Measurements from ENCODE around the gene RDH11.

DNA sequence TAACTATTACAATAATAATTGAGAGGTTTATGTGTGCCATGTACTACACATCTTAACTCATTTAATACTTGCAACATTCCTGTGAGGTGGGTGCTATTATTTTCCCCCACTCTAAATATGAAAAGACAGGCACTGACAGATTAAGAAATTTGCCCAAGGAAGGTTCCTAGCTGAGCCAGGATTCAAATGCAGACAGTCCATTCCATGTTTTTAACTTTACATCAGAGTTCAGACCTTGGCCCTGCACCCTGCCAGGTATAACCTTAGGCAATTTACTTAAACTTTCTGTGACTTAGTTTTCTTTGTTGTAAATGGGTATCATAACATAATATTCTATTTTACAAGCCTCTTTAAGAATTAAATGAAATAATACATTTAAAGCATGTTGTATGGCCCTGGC lies 32.7 kb upstream of the RDH11 start:
- TF ChIP-seq, protein P1, sequence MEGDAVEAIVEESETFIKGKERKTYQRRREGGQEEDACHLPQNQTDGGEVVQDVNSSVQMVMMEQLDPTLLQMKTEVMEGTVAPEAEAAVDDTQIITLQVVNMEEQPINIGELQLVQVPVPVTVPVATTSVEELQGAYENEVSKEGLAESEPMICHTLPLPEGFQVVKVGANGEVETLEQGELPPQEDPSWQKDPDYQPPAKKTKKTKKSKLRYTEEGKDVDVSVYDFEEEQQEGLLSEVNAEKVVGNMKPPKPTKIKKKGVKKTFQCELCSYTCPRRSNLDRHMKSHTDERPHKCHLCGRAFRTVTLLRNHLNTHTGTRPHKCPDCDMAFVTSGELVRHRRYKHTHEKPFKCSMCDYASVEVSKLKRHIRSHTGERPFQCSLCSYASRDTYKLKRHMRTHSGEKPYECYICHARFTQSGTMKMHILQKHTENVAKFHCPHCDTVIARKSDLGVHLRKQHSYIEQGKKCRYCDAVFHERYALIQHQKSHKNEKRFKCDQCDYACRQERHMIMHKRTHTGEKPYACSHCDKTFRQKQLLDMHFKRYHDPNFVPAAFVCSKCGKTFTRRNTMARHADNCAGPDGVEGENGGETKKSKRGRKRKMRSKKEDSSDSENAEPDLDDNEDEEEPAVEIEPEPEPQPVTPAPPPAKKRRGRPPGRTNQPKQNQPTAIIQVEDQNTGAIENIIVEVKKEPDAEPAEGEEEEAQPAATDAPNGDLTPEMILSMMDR (IDR thresholded peaks at IDR 0.05), result no peak
- TF ChIP-seq POLR2AphosphoS5 (IDR thresholded peaks at IDR 0.05; ENCODE audit: low read depth, low read length), result no peak
- TF ChIP-seq, protein P2, sequence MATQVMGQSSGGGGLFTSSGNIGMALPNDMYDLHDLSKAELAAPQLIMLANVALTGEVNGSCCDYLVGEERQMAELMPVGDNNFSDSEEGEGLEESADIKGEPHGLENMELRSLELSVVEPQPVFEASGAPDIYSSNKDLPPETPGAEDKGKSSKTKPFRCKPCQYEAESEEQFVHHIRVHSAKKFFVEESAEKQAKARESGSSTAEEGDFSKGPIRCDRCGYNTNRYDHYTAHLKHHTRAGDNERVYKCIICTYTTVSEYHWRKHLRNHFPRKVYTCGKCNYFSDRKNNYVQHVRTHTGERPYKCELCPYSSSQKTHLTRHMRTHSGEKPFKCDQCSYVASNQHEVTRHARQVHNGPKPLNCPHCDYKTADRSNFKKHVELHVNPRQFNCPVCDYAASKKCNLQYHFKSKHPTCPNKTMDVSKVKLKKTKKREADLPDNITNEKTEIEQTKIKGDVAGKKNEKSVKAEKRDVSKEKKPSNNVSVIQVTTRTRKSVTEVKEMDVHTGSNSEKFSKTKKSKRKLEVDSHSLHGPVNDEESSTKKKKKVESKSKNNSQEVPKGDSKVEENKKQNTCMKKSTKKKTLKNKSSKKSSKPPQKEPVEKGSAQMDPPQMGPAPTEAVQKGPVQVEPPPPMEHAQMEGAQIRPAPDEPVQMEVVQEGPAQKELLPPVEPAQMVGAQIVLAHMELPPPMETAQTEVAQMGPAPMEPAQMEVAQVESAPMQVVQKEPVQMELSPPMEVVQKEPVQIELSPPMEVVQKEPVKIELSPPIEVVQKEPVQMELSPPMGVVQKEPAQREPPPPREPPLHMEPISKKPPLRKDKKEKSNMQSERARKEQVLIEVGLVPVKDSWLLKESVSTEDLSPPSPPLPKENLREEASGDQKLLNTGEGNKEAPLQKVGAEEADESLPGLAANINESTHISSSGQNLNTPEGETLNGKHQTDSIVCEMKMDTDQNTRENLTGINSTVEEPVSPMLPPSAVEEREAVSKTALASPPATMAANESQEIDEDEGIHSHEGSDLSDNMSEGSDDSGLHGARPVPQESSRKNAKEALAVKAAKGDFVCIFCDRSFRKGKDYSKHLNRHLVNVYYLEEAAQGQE (IDR thresholded peaks at IDR 0.05; ENCODE audit: insufficient read depth in 1 of 2, low read depth in 2 of 2, low read length in 1 of 2), result no peak
- no peak for TF ChIP-seq SIN3A (IDR thresholded peaks at IDR 0.05; ENCODE audit: borderline replicate concordance, insufficient read depth, low read depth, low read length)
